Trophoblast cell (in vitro differentiated cells and primary cell): ENCODE measurements around the gene BBS9.

Source experiments
- DNase-seq, 2 donors: peaks; one replicate each; pipeline ENCODE4 v3.0.0-alpha.2; 2016
- H2AFZ ChIP-seq: 2 replicates; pipeline ENCODE4 v1.6.1; 2013; ENCODE audit warnings: low read length, moderate library complexity, mild to moderate bottlenecking; ENCODE audit not compliant: insufficient read depth, poor library complexity
- H2AK5ac ChIP-seq: 2 replicates; pipeline ENCODE4 v1.6.1; 2013; ENCODE audit warnings: mild to moderate bottlenecking, low read length
- H2BK120ac ChIP-seq: 2 replicates; pipeline ENCODE4 v1.6.1; 2013; ENCODE audit warnings: low read length, mild to moderate bottlenecking, moderate library complexity; ENCODE audit not compliant: insufficient read depth, poor library complexity
- H2BK12ac ChIP-seq: 2 replicates; pipeline ENCODE4 v1.6.1; 2013; ENCODE audit warnings: mild to moderate bottlenecking, low read length, moderate library complexity
- H2BK5ac ChIP-seq: 2 replicates; pipeline ENCODE4 v1.6.1; 2013; ENCODE audit warnings: low read length, low read depth, moderate library complexity, mild to moderate bottlenecking; ENCODE audit not compliant: poor library complexity
- H3K14ac ChIP-seq: 2 replicates; pipeline ENCODE4 v1.6.1; 2013; ENCODE audit warnings: mild to moderate bottlenecking, low read length
- H3K18ac ChIP-seq: 2 replicates; pipeline ENCODE4 v1.6.1; 2013; ENCODE audit warnings: mild to moderate bottlenecking, low read length
- H3K23ac ChIP-seq: 2 replicates; pipeline ENCODE4 v1.6.1; 2013; ENCODE audit warnings: low read length
- H3K27ac ChIP-seq: 2 replicates; pipeline ENCODE4 v1.5.1; 2013; ENCODE audit warnings: low read depth, mild to moderate bottlenecking, inconsistent platforms, low read length, moderate library complexity
- H3K27me3 ChIP-seq: 2 replicates; pipeline ENCODE4 v1.6.1; 2013; ENCODE audit warnings: inconsistent platforms, mild to moderate bottlenecking, low read length, moderate library complexity; ENCODE audit not compliant: insufficient read depth
- H3K36me3 ChIP-seq, 2 experiments: 1 replicate in 1 of 2; 2 replicates in 1 of 2; pipeline ENCODE4 v1.6.1; 2013; ENCODE audit warnings: low read length in 2 of 2, mild to moderate bottlenecking in 2 of 2, moderate library complexity in 1 of 2; ENCODE audit not compliant: insufficient read depth in 2 of 2, control insufficient read depth in 1 of 2
- H3K4ac ChIP-seq: 2 replicates; pipeline ENCODE4 v1.6.1; 2013; ENCODE audit warnings: low read depth, mild to moderate bottlenecking, low read length, moderate library complexity
- H3K4me1 ChIP-seq, 2 experiments: 1 replicate in 1 of 2; 2 replicates in 1 of 2; pipeline ENCODE4 v1.6.1; 2013; ENCODE audit warnings: low read length in 2 of 2, mild to moderate bottlenecking in 2 of 2, moderate library complexity in 1 of 2; ENCODE audit not compliant: insufficient read depth in 2 of 2, control insufficient read depth in 1 of 2
- H3K4me2 ChIP-seq: 2 replicates; pipeline ENCODE4 v1.6.1; 2013; ENCODE audit warnings: inconsistent platforms, mild to moderate bottlenecking, low read length, moderate library complexity
- H3K4me3 ChIP-seq: 2 replicates; pipeline ENCODE4 v1.5.1; 2013; ENCODE audit warnings: mild to moderate bottlenecking, low read depth, low read length, inconsistent platforms
- H3K79me1 ChIP-seq: one replicate; pipeline ENCODE4 v1.6.1; 2013; ENCODE audit warnings: low read length
- H3K79me2 ChIP-seq: 2 replicates; pipeline ENCODE4 v1.6.1; 2013; ENCODE audit warnings: low read length, mild to moderate bottlenecking; ENCODE audit not compliant: control insufficient read depth, insufficient read depth, poor library complexity
- H3K9ac ChIP-seq: 2 replicates; pipeline ENCODE4 v1.6.1; 2013; ENCODE audit warnings: mild to moderate bottlenecking, low read length
- H3K9me3 ChIP-seq: 2 replicates; pipeline ENCODE4 v1.6.1; 2013; ENCODE audit warnings: low read depth, mild to moderate bottlenecking, control low read depth, inconsistent platforms, low read length; ENCODE audit not compliant: insufficient read depth
- H4K12ac ChIP-seq: 2 replicates; pipeline ENCODE4 v1.6.1; 2013; ENCODE audit warnings: low read depth, mild to moderate bottlenecking, low read length, moderate library complexity
- H4K8ac ChIP-seq: 2 replicates; pipeline ENCODE4 v1.6.1; 2013; ENCODE audit warnings: low read depth, mild to moderate bottlenecking, low read length, moderate library complexity
- H4K91ac ChIP-seq: one replicate; pipeline ENCODE4 v1.6.1; 2013; ENCODE audit warnings: low read depth, mild to moderate bottlenecking, low read length, moderate library complexity
- WGBS: extraction: QIAGEN DNeasy Blood & Tissue Kit; methylation state at CpG from one replicate; pipeline ENCODE4 v1.1.7; 2013; ENCODE audit warnings: missing lambda C conversion rate; ENCODE audit not compliant: insufficient read length, insufficient coverage; ENCODE audit errors: extremely low coverage; 5-methylcytosine and 5-hydroxymethylcytosine counted together

Gene BBS9

GRCh38 chr7:33379891-33380525, 250.6 kb downstream of the BBS9 start:
- H2AK5ac ChIP-seq, result no peak overlapping the region
- no peak for DNase-seq
- no peak overlapping the region for H4K8ac ChIP-seq
- H3K36me3 ChIP-seq, result peaks cover 2 to 6% of the 10 kb centered on the region in 2 experiments
- no peak overlapping the region for H3K14ac ChIP-seq
- no peak overlapping the region for H4K91ac ChIP-seq
- H3K4me3 ChIP-seq, result no peak overlapping the region
- WGBS, result no CpG with 5 or more reads among the region's 4 CpGs
- no peak overlapping the region for H3K18ac ChIP-seq
- H3K4me2 ChIP-seq, result no peak overlapping the region
- no peak overlapping the region for H3K9ac ChIP-seq
- H3K27ac ChIP-seq, result no peak overlapping the region
- H3K79me1 ChIP-seq, result no peaks in the 10 kb centered on the region
- no peaks in the 10 kb centered on the region for H3K79me2 ChIP-seq
- H2BK120ac ChIP-seq, result no peak overlapping the region
- H3K9me3 ChIP-seq, result no peaks in the 10 kb centered on the region
- no peak overlapping the region for H2BK12ac ChIP-seq
- H4K12ac ChIP-seq, result no peak overlapping the region
- H3K4ac ChIP-seq, result no peak overlapping the region
- no peak overlapping the region for H2AFZ ChIP-seq
- no peak overlapping the region for H2BK5ac ChIP-seq
- no peaks in the 10 kb centered on the region for H3K4me1 ChIP-seq
- H3K23ac ChIP-seq, result no peak overlapping the region
- no peaks in the 10 kb centered on the region for H3K27me3 ChIP-seq

- Histone ChIP-seq H2AK5ac (no peak overlapping the region), H2AFZ (no peak overlapping the region), H2BK120ac (no peak overlapping the region), H3K36me3 (no peaks in the 10 kb centered on the region), H3K9ac (no peak overlapping the region), H3K27ac (no peak overlapping the region), H3K27me3 (no peaks in the 10 kb centered on the region), H3K4ac (no peak overlapping the region), H3K4me3 (no peak overlapping the region), H3K9me3 (no peaks in the 10 kb centered on the region), H2BK5ac (no peak overlapping the region), H3K79me1 (no peaks in the 10 kb centered on the region), H2BK12ac (no peak overlapping the region), H3K79me2 (no peaks in the 10 kb centered on the region), H3K18ac (no peak overlapping the region), H3K4me1 (no peaks in the 10 kb centered on the region), H4K12ac (no peak overlapping the region), H3K4me2 (no peak overlapping the region), H4K91ac (no peak overlapping the region), H3K14ac (no peak overlapping the region), H4K8ac (no peak overlapping the region), H3K23ac (no peak overlapping the region)
- no CpG with 5 or more reads among the region's 3 CpGs for WGBS
- DNase-seq, result no peak
Observed at GRCh38 chr7:33388332-33388731, 259.0 kb downstream of the BBS9 start.

- no CpG with 5 or more reads among the region's 1 CpG for WGBS
- Histone ChIP-seq H3K9ac (no peak overlapping the region), H3K23ac (no peak overlapping the region), H2AK5ac (no peak overlapping the region), H3K27me3 (no peaks in the 10 kb centered on the region), H3K18ac (no peak overlapping the region), H3K4me3 (no peak overlapping the region), H3K36me3 (no peaks in the 10 kb centered on the region), H4K8ac (no peak overlapping the region), H3K79me2 (no peaks in the 10 kb centered on the region), H3K9me3 (no peaks in the 10 kb centered on the region), H3K4ac (no peak overlapping the region), H3K4me1 (no peaks in the 10 kb centered on the region), H4K12ac (no peak overlapping the region), H2AFZ (no peak overlapping the region), H4K91ac (no peak overlapping the region), H2BK5ac (no peak overlapping the region), H3K27ac (no peak overlapping the region), H3K4me2 (no peak overlapping the region), H2BK12ac (no peak overlapping the region), H3K79me1 (no peaks in the 10 kb centered on the region), H3K14ac (no peak overlapping the region), H2BK120ac (no peak overlapping the region)
- DNase-seq, result no peak
Observed at GRCh38 chr7:33392148-33392547, 262.8 kb downstream of the BBS9 start.

- Histone ChIP-seq H3K79me2 (no peaks in the 10 kb centered on the region), H4K8ac (no peak overlapping the region), H2BK120ac (no peak overlapping the region), H3K18ac (no peak overlapping the region), H3K4me3 (no peak overlapping the region), H2BK5ac (no peak overlapping the region), H3K27ac (no peak overlapping the region), H2BK12ac (no peak overlapping the region), H4K91ac (no peak overlapping the region), H3K23ac (no peak overlapping the region), H3K36me3 (no peaks in the 10 kb centered on the region), H3K4me2 (no peak overlapping the region), H3K79me1 (no peaks in the 10 kb centered on the region), H3K14ac (no peak overlapping the region), H3K9ac (no peak overlapping the region), H3K4me1 (no peaks in the 10 kb centered on the region), H2AK5ac (no peak overlapping the region), H3K9me3 (no peaks in the 10 kb centered on the region), H3K27me3 (no peaks in the 10 kb centered on the region), H2AFZ (no peak overlapping the region), H4K12ac (no peak overlapping the region), H3K4ac (no peak overlapping the region)
- no peak for DNase-seq
Observed at GRCh38 chr7:33393770-33394169, 264.4 kb downstream of the BBS9 start.
